ENCODE results near the gene PIKFYVE. TPM values are rescaled to one million over a fixed set of nuclear protein-coding genes. Genes with fewer than 3 reads are reported as not detected.

PIKFYVE gene
- polyA plus RNA-seq, 1 donor (not counting 4 experiments of a cell fraction or from before 2014, with no cell fraction given) = 18.4 TPM

DNA sequence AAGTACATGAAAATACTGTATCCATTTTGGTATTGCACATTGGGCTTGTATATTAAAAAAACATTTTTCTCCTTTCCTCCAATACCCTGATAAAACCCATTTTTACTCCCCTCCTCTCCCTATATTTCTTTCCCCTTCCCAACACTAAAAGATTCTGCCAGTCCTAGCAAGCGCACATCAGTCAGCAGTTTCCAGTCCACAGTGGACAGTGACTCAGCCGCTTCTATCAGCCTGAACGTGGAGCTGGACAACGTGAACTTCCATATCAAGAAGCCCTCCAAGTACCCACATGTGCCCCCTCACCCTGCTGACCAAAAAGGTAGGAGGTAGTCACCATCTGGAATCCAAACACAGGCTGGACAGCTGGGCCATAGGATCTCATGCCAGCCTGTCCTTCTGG, 38.6 kb downstream of the PIKFYVE start:
- no peak overlapping the region for H3K4me3 ChIP-seq (ENCODE audit: control insufficient read depth in 2 of 3, extremely low read depth in 1 of 3, insufficient read depth in 2 of 3, low read depth in 1 of 3, low read length in 3 of 3)
- H3K27ac ChIP-seq (ENCODE audit: control insufficient read depth, insufficient read depth, low read length) = no peak overlapping the region
- no peak overlapping the region for H3K9ac ChIP-seq (ENCODE audit: control insufficient read depth, extremely low read depth, insufficient read depth, low read length)
- dilution Hi-C loops (cut with MboI; ENCODE audit: extremely low pct_ligation_motif_present, low sequenced_read_pairs) = no loop called here
- no peaks in the 10 kb centered on the region for H3K79me2 ChIP-seq (ENCODE audit: control insufficient read depth, insufficient read depth, low read length)
- no peaks in the 10 kb centered on the region for H3K27me3 ChIP-seq (ENCODE audit: control insufficient read depth, extremely low read depth, insufficient read depth, low read length)
- no peak overlapping the region for H2AFZ ChIP-seq (ENCODE audit: control insufficient read depth, low read length)
- peaks cover 16% of the 10 kb centered on the region for H3K4me1 ChIP-seq (ENCODE audit: control insufficient read depth, extremely low read depth, insufficient read depth, low read length)
- no peaks in the 10 kb centered on the region for H3K9me3 ChIP-seq (ENCODE audit: control insufficient read depth, low read depth, low read length)
- TF ChIP-seq CTCF (optimal IDR thresholded peaks at IDR 0.05 in 1 of 3, IDR thresholded peaks at IDR 0.05 in 1 of 3, conservative IDR thresholded peaks at IDR 0.05 in 1 of 3; ENCODE audit: extremely low read depth in 1 of 3, insufficient read depth in 2 of 3, low read length in 3 of 3) (no peak), EZH2 (IDR thresholded peaks at IDR 0.05; ENCODE audit: low read length) (no peak)
- no peaks in the 10 kb centered on the region for H4K20me1 ChIP-seq (ENCODE audit: control insufficient read depth, extremely low read depth, insufficient read depth, low read length)
- H3K36me3 ChIP-seq (ENCODE audit: control insufficient read depth in 2 of 2, extremely low read depth in 1 of 2, insufficient read depth in 2 of 2, low read length in 2 of 2) = peaks cover 9 to 18% of the 10 kb centered on the region in 2 experiments
- FAIRE-seq (no peak), DNase-seq (ENCODE audit: low read depth, low spot score) (no peak)
- H3K9me1 ChIP-seq (ENCODE audit: control insufficient read depth, extremely low read depth, insufficient read depth, low read length) = no peaks in the 10 kb centered on the region
- no peak overlapping the region for H3K4me2 ChIP-seq (ENCODE audit: control insufficient read depth, extremely low read depth, insufficient read depth, low read depth, low read length)

GRCh38 chr2:208306291-208306690, 40.2 kb downstream of the PIKFYVE start:
- Histone ChIP-seq H3K4me2 (ENCODE audit: control insufficient read depth, extremely low read depth, insufficient read depth, low read depth, low read length) (no peak overlapping the region), H3K27ac (ENCODE audit: control insufficient read depth, insufficient read depth, low read length) (no peak overlapping the region), H3K4me3 (ENCODE audit: control insufficient read depth in 2 of 3, extremely low read depth in 1 of 3, insufficient read depth in 2 of 3, low read depth in 1 of 3, low read length in 3 of 3) (no peak overlapping the region), H4K20me1 (ENCODE audit: control insufficient read depth, extremely low read depth, insufficient read depth, low read length) (no peaks in the 10 kb centered on the region), H3K9me1 (ENCODE audit: control insufficient read depth, extremely low read depth, insufficient read depth, low read length) (no peaks in the 10 kb centered on the region), H3K9ac (ENCODE audit: control insufficient read depth, extremely low read depth, insufficient read depth, low read length) (no peak overlapping the region), H3K27me3 (ENCODE audit: control insufficient read depth, extremely low read depth, insufficient read depth, low read length) (no peaks in the 10 kb centered on the region), H3K36me3 (ENCODE audit: control insufficient read depth in 2 of 2, extremely low read depth in 1 of 2, insufficient read depth in 2 of 2, low read length in 2 of 2) (peaks cover 9 to 14% of the 10 kb centered on the region in 2 experiments), H3K9me3 (ENCODE audit: control insufficient read depth, low read depth, low read length) (no peaks in the 10 kb centered on the region), H2AFZ (ENCODE audit: control insufficient read depth, low read length) (no peak overlapping the region), H3K4me1 (ENCODE audit: control insufficient read depth, extremely low read depth, insufficient read depth, low read length) (peaks cover 4% of the 10 kb centered on the region), H3K79me2 (ENCODE audit: control insufficient read depth, insufficient read depth, low read length) (no peaks in the 10 kb centered on the region)
- TF ChIP-seq EZH2 (IDR thresholded peaks at IDR 0.05; ENCODE audit: low read length) = no peak
- no peak for TF ChIP-seq CTCF (optimal IDR thresholded peaks at IDR 0.05 in 1 of 3, IDR thresholded peaks at IDR 0.05 in 1 of 3, conservative IDR thresholded peaks at IDR 0.05 in 1 of 3; ENCODE audit: extremely low read depth in 1 of 3, insufficient read depth in 2 of 3, low read length in 3 of 3)
- DNase-seq (ENCODE audit: low read depth, low spot score) (no peak), FAIRE-seq (no peak)
- dilution Hi-C loops (cut with MboI; ENCODE audit: extremely low pct_ligation_motif_present, low sequenced_read_pairs) = no loop called here
